ENCODE measurements around the gene SURF4.

The SURF4 gene

DNA sequence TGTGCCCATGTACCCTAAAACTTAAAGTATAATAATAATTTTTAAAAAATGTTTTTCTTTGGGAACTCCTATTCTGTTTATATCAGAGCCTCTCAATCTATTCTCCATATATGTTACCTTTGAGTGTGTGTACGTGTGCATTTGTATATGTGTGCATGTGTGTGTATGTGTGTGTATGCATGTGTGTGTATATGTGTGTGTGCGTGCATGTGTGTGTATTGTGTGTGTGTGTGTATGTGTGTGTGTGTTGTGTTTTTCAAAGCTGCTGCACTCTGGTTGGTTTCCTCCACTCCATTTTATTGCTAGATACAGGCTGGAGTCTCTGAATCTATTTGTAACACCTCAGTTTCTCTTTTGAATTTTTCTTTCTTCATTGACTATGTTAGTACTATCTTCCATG is 59.9 kb downstream of the SURF4 start:
- H3K36me3 ChIP-seq (ENCODE audit: control insufficient read depth, low read length): no peaks in the 10 kb centered on the region
- H3K4me2 ChIP-seq (ENCODE audit: low read length): no peak overlapping the region
- no peaks in the 10 kb centered on the region for H3K79me2 ChIP-seq (ENCODE audit: control insufficient read depth, low read length)
- TF ChIP-seq CTCF (IDR thresholded peaks at IDR 0.05; ENCODE audit: low read depth, low read length, poor library complexity, severe bottlenecking): no peak
- no peak for TF ChIP-seq EZH2phosphoT487 (IDR thresholded peaks at IDR 0.05; ENCODE audit: borderline replicate concordance, low read length)
- H3K27ac ChIP-seq (ENCODE audit: low read depth, low read length): no peak overlapping the region
- H3K9me2 ChIP-seq (replicated peaks; ENCODE audit: control insufficient read depth, low read length): no peaks in the 10 kb centered on the region
- H3K4me1 ChIP-seq (ENCODE audit: control insufficient read depth, low read length): no peaks in the 10 kb centered on the region
- H4K20me1 ChIP-seq (ENCODE audit: control insufficient read depth, insufficient read depth, low read depth, low read length): no peaks in the 10 kb centered on the region
- no peaks in the 10 kb centered on the region for H3K27me3 ChIP-seq (ENCODE audit: control insufficient read depth, low read length)
- H3K4me3 ChIP-seq (ENCODE audit: low read length): no peak overlapping the region
- H3F3A ChIP-seq (ENCODE audit: control insufficient read depth, insufficient read depth): no peaks in the 10 kb centered on the region
- no peaks in the 10 kb centered on the region for H3K9me3 ChIP-seq (ENCODE audit: control insufficient read depth, insufficient read depth, low read length)
